K562 (cell line): ENCODE data around the gene SENP7.
"Not testable (repeated sequence)": the region's sequence is repeated elsewhere in the genome, so short reads cannot be mapped to it uniquely, and the experiment has no call there.

ENCODE experiments used
- BMI1 ChIP-seq: fragments of 150-350 bp; IDR thresholded peaks from 2 replicates; pipeline ENCODE4 v1.6.1; 2014; ENCODE audit warnings: low read length
- BRF2 ChIP-seq: IDR thresholded peaks from 3 replicates; pipeline ENCODE4 v1.6.1; 2011; ENCODE audit warnings: borderline replicate concordance, mild to moderate bottlenecking; ENCODE audit not compliant: insufficient read length, insufficient read depth
- CHD4 ChIP-seq: fragments of 200-600 bp; sonication (generic); IDR thresholded peaks from 3 replicates; pipeline ENCODE4 v1.6.1; 2012; ENCODE audit warnings: low read depth, mild to moderate bottlenecking, mixed read lengths, low read length, inconsistent platforms; ENCODE audit not compliant: insufficient read depth, insufficient replicate concordance, poor library complexity, severe bottlenecking
- CTCF ChIP-seq, 3 experiments: IDR thresholded peaks in 2 of 3; conservative IDR thresholded peaks in 1 of 3; 2 replicates each; pipeline ENCODE4 v1.5.1; 2011 to 2012; ENCODE audit warnings: low read length in 3 of 3, mild to moderate bottlenecking in 3 of 3, control low read depth in 2 of 3, improper control_type of control experiment in 1 of 3, inconsistent platforms in 1 of 3, low read depth in 1 of 3, mixed read lengths in 1 of 3, moderate library complexity in 1 of 3; ENCODE audit not compliant: insufficient read depth in 2 of 3
- FOXA1 ChIP-seq: fragments of 450-650 bp; IDR thresholded peaks from 2 replicates; pipeline ENCODE4 v1.6.1; 2016; ENCODE audit warnings: mild to moderate bottlenecking, borderline replicate concordance
- GABPA ChIP-seq: fragments of 200-800 bp; sonication (Bioruptor generic); conservative IDR thresholded peaks from 2 replicates; pipeline ENCODE4 v1.6.1; 2016; ENCODE audit warnings: low read depth, missing genetic modification characterization, missing compliant biosample characterization
- GATA2 ChIP-seq: sonication (generic); formaldehyde crosslinking; IDR thresholded peaks from 2 replicates; pipeline ENCODE4 v1.4.0; 2020; ENCODE audit warnings: mild to moderate bottlenecking, missing genetic modification reagents
- HMG20A ChIP-seq: fragments of 450-650 bp; formaldehyde crosslinking; conservative IDR thresholded peaks from 2 replicates; pipeline ENCODE4 v1.4.0; 2020; ENCODE audit warnings: mild to moderate bottlenecking, mixed read lengths
- KDM5B ChIP-seq: fragments of 200-600 bp; sonication (generic); IDR thresholded peaks from 2 replicates; pipeline ENCODE4 v1.6.1; 2012; ENCODE audit warnings: low read depth, mild to moderate bottlenecking, moderate library complexity, low read length, control low read depth, inconsistent platforms; ENCODE audit not compliant: insufficient replicate concordance
- MED1 ChIP-seq: sonication (generic); formaldehyde crosslinking; IDR thresholded peaks from 2 replicates; pipeline ENCODE4 v1.8.1; 2023; ENCODE audit warnings: missing genetic modification reagents, borderline replicate concordance
- PHF21A ChIP-seq: fragments of 450-650 bp; IDR thresholded peaks from 2 replicates; pipeline ENCODE4 v1.6.1; 2017; ENCODE audit warnings: low read depth, borderline replicate concordance
- POLR2AphosphoS5 ChIP-seq: IDR thresholded peaks from 2 replicates; pipeline ENCODE4 v1.6.1; 2011; ENCODE audit warnings: mild to moderate bottlenecking, low read depth, low read length, moderate library complexity; ENCODE audit not compliant: control insufficient read depth, insufficient read depth
- RNF2 ChIP-seq: sonication (generic); IDR thresholded peaks from 2 replicates; pipeline ENCODE4 v1.6.1; 2016
- ZFP36 ChIP-seq: fragments of 150-350 bp; IDR thresholded peaks from 2 replicates; pipeline ENCODE4 v1.6.1; 2018; ENCODE audit warnings: low read length, low read depth; ENCODE audit not compliant: partially characterized antibody

- not testable (repeated sequence) for TF ChIP-seq FOXA1; HMG20A; BRF2; POLR2AphosphoS5; GABPA (tag); RNF2; KDM5B; CTCF (IDR thresholded peaks at IDR 0.05 in 2 of 3, conservative IDR thresholded peaks at IDR 0.05 in 1 of 3; ENCODE audit: insufficient read depth in 2 of 3, low read depth in 1 of 3, low read length in 3 of 3); MED1 (CRISPR knock-in tag); GATA2; BMI1; CHD4; PHF21A
- peak; percentile 69 for TF ChIP-seq ZFP36
Measured at GRCh38 chr3:101308147-101308772, 204.8 kb downstream of the SENP7 start.
